ENCODE data around the gene SPSB2.

Gene SPSB2

DNA sequence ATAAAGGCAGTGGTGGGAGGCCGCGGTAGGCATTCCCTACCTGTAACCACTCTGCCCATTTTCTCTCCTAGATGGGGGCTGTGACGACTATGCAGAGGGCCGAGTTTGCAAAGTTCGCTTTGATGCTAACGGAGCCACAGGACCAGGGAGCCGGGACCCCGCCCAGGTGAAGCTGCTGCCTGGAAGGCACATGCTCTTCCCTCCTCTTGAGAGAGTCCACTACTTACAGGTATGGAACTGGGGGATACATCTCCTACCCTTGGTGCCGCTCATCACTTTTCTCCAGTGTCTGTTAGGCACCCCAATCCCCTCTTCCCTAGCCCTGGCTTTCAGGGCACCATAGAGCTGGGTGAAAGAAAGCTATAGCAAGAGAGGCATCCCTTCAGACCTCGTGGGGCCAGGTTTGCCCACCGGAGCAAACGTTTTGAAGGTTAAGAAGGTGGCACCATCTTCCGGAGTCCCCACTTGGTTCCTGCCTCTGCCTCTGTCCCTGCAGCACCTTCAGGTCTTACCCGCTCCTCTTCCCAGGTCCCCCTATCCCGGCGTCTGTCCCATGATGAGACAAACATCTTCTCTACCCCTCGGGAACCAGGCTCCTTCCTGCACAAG, 46.9 kb downstream of the SPSB2 start:
- Histone ChIP-seq H3F3A (ENCODE audit: insufficient read depth, low read length) (no peaks in the 10 kb centered on the region), H2AFZ (ENCODE audit: low read length) (no peak overlapping the region), H3K9me3 (ENCODE audit: low read length) (no peaks in the 10 kb centered on the region), H3K9me2 (ENCODE audit: low read depth, low read length) (no peaks in the 10 kb centered on the region), H3K27me3 (ENCODE audit: insufficient read depth, low read length) (peaks cover 5% of the 10 kb centered on the region; the same call in 1 of the 2 replicates), H3K9ac (ENCODE audit: low read length) (no peak overlapping the region), H3K4me3 (ENCODE audit: low read depth, low read length, poor library complexity, severe bottlenecking) (no peak overlapping the region), H3K27ac (ENCODE audit: low read depth, low read length, poor library complexity, severe bottlenecking) (no peak overlapping the region), H4K20me1 (ENCODE audit: insufficient read depth, low read length) (no peaks in the 10 kb centered on the region), H3K4me1 (ENCODE audit: insufficient read depth, low read length, severe bottlenecking) (peaks cover 6% of the 10 kb centered on the region), H3K79me2 (ENCODE audit: insufficient read depth, low read length) (no peaks in the 10 kb centered on the region), H3K4me2 (ENCODE audit: low read length) (no peak overlapping the region), H3K36me3 (ENCODE audit: insufficient read depth, low read length) (no peaks in the 10 kb centered on the region)
- TF ChIP-seq, protein P1, sequence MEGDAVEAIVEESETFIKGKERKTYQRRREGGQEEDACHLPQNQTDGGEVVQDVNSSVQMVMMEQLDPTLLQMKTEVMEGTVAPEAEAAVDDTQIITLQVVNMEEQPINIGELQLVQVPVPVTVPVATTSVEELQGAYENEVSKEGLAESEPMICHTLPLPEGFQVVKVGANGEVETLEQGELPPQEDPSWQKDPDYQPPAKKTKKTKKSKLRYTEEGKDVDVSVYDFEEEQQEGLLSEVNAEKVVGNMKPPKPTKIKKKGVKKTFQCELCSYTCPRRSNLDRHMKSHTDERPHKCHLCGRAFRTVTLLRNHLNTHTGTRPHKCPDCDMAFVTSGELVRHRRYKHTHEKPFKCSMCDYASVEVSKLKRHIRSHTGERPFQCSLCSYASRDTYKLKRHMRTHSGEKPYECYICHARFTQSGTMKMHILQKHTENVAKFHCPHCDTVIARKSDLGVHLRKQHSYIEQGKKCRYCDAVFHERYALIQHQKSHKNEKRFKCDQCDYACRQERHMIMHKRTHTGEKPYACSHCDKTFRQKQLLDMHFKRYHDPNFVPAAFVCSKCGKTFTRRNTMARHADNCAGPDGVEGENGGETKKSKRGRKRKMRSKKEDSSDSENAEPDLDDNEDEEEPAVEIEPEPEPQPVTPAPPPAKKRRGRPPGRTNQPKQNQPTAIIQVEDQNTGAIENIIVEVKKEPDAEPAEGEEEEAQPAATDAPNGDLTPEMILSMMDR (IDR thresholded peaks at IDR 0.05; ENCODE audit: low read length) = no peak
- TF ChIP-seq EZH2 (IDR thresholded peaks at IDR 0.05; ENCODE audit: borderline replicate concordance, low read length) = no peak

DNA sequence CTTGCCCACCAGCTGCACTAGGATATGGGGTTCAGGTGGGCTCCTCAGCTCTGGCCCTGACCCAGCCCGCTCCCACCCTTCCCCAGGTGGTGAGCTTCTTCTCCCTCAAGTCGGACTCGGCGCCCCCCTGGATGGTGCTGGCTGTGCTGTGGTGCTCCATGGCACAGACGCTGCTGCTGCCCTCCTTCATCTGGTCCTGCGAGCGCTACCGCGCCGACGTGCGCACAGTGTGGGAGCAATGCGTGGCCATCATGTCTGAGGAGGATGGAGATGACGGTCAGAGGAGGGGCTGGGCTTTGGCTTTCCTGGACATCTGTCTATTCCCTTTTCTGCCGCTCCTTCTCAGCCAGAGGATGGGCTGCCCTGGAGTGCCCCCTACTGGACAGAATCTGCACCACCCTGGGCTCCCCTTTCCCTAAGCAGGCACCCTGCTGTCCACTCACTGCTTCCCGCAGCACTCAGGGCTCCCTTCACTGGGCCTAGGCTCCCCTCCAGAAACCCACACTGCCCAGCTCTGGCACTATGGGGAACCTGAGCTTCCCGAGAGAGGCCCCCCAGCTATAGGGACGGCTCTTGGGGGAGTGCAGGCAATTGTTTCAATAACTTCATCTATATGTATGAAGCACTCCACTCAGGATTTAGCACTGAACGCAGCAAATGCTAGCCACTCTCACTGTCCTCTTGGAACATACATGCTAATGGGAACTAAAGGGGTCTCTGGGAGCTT, 47.5 kb downstream of the SPSB2 start:
- Histone ChIP-seq H3K4me2 (ENCODE audit: low read length) (no peak overlapping the region), H3K36me3 (ENCODE audit: insufficient read depth, low read length) (no peaks in the 10 kb centered on the region), H2AFZ (ENCODE audit: low read length) (no peak overlapping the region), H3K27ac (ENCODE audit: low read depth, low read length, poor library complexity, severe bottlenecking) (no peak overlapping the region), H3F3A (ENCODE audit: insufficient read depth, low read length) (no peaks in the 10 kb centered on the region), H3K9me3 (ENCODE audit: low read length) (no peaks in the 10 kb centered on the region), H3K79me2 (ENCODE audit: insufficient read depth, low read length) (no peaks in the 10 kb centered on the region), H4K20me1 (ENCODE audit: insufficient read depth, low read length) (no peaks in the 10 kb centered on the region), H3K27me3 (ENCODE audit: insufficient read depth, low read length) (peaks cover 5% of the 10 kb centered on the region; the same call in 1 of the 2 replicates), H3K9me2 (ENCODE audit: low read depth, low read length) (no peaks in the 10 kb centered on the region), H3K9ac (ENCODE audit: low read length) (no peak overlapping the region), H3K4me1 (ENCODE audit: insufficient read depth, low read length, severe bottlenecking) (peaks cover 6% of the 10 kb centered on the region), H3K4me3 (ENCODE audit: low read depth, low read length, poor library complexity, severe bottlenecking) (no peak overlapping the region)
- TF ChIP-seq EZH2 (IDR thresholded peaks at IDR 0.05; ENCODE audit: borderline replicate concordance, low read length) = no peak
- TF ChIP-seq, protein P1 (IDR thresholded peaks at IDR 0.05; ENCODE audit: low read length) = peak; percentile 86

DNA sequence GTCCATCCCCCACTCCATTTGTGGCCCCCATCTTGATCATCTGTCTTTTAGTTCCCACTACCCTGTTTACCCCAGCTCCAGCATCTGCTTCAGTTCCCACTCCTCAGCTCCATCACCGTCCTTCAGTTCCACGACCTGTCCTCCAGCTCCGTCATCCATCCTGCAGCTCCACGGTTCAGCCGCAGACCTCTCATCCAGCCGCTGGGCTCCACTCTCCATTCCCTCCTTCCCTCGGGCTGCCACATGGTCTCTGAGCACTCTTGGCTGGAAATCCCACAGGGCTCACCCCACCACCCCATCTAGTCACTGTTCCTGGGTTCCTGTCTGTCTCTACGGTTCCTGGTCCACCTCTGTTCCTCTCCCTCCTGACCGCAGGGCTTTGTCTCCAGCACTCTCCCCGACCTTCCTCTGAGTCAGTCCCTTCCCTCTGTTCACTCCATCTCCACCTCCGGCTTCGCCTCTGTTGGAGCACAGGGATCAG, 48.2 kb downstream of the SPSB2 start:
- no peaks in the 10 kb centered on the region for H3K79me2 ChIP-seq (ENCODE audit: insufficient read depth, low read length)
- no peaks in the 10 kb centered on the region for H3K9me2 ChIP-seq (ENCODE audit: low read depth, low read length)
- H3K4me2 ChIP-seq (ENCODE audit: low read length) = no peak overlapping the region
- H3K27ac ChIP-seq (ENCODE audit: low read depth, low read length, poor library complexity, severe bottlenecking) = no peak overlapping the region
- TF ChIP-seq, protein P1 (IDR thresholded peaks at IDR 0.05; ENCODE audit: low read length) = no peak
- TF ChIP-seq EZH2 (IDR thresholded peaks at IDR 0.05; ENCODE audit: borderline replicate concordance, low read length) = no peak
- no peak overlapping the region for H3K9ac ChIP-seq (ENCODE audit: low read length)
- peaks cover 6% of the 10 kb centered on the region for H3K4me1 ChIP-seq (ENCODE audit: insufficient read depth, low read length, severe bottlenecking)
- no peaks in the 10 kb centered on the region for H3F3A ChIP-seq (ENCODE audit: insufficient read depth, low read length)
- H3K9me3 ChIP-seq (ENCODE audit: low read length) = no peaks in the 10 kb centered on the region
- H2AFZ ChIP-seq (ENCODE audit: low read length) = no peak overlapping the region
- no peak overlapping the region for H3K4me3 ChIP-seq (ENCODE audit: low read depth, low read length, poor library complexity, severe bottlenecking)
- peaks cover 5% of the 10 kb centered on the region; the same call in 1 of the 2 replicates for H3K27me3 ChIP-seq (ENCODE audit: insufficient read depth, low read length)
- no peaks in the 10 kb centered on the region for H3K36me3 ChIP-seq (ENCODE audit: insufficient read depth, low read length)
- H4K20me1 ChIP-seq (ENCODE audit: insufficient read depth, low read length) = no peaks in the 10 kb centered on the region
